ENCODE results near the gene CLEC1B. TPM values are rescaled to one million over a fixed set of nuclear protein-coding genes. Genes with fewer than 3 reads are reported as not detected.

CLEC1B gene
- total and polyA plus RNA-seq, 10 of the 15 experiments (the other 5 are each of a cell fraction or from before 2014, with no cell fraction given): not detected

DNA sequence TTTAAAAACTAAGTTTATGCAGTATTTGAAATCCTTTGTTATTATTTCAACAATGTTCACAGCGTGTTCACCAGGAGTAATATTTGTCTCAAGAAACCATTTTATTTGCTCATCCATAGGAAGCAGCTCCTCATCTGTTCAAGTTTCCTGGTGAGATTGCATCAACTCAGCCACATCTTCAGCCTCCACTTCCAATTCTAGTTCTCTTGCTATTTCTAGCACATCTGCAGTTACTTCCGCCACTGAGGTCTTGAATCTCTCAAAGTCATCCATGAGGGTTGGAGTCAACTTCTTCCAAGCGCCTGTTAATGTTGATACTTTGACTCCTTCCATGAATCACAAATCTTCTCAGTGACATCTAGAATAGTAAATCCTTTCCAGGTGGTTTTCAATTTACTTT is 49.6 kb upstream of the CLEC1B start:
- no peak for ATAC-seq
- ChIA-PET POLR2A (no interaction called here), RAD21 (ENCODE audit: unreplicated experiment) (no interaction called here), CTCF (interaction anchor here (0.7 kb wide), 1 partner anchor 50 kb away, joined by 3 read pairs; no protein-coding TSS in a partner anchor), SMC1A (ENCODE audit: uncharacterized antibody, unreplicated experiment) (interaction anchor here (0.7 to 1.0 kb wide), 2 partner anchors 112 to 174 kb away, joined by 3 read pairs; no protein-coding TSS in a partner anchor)
- no peak overlapping the region for H3K9ac ChIP-seq (ENCODE audit: control insufficient read depth, insufficient read depth, low read length)
- in situ Hi-C loops (cut with MboI) (no loop called here), intact Hi-C loops (cut with micrococcal nuclease; ENCODE audit: unreplicated experiment) (no loop called here)
- H3K27ac ChIP-seq (ENCODE audit: control insufficient read depth, insufficient read depth): no peak overlapping the region
- peaks cover 9% of the 10 kb centered on the region for H3K4me1 ChIP-seq (ENCODE audit: control insufficient read depth, insufficient read depth, low read length)
- no peak for FAIRE-seq
- H2AFZ ChIP-seq (ENCODE audit: control insufficient read depth, low read depth, low read length): no peak overlapping the region
- H3K4me3 ChIP-seq: no peak overlapping the region
- H4K20me1 ChIP-seq (ENCODE audit: control insufficient read depth, insufficient read depth): no peaks in the 10 kb centered on the region
- no peak for DNase-seq (ENCODE audit: low read depth, low spot score)
- WGBS (ENCODE audit: insufficient coverage, insufficient replicate concordance, low lambda C conversion rate, missing lambda C conversion rate): 12% methylated on average over 3 of the region's 3 CpGs
- no peak overlapping the region for H3K4me2 ChIP-seq (ENCODE audit: control insufficient read depth, insufficient read depth)
- no peaks in the 10 kb centered on the region for H3K36me3 ChIP-seq (ENCODE audit: control insufficient read depth in 2 of 2, insufficient read depth in 2 of 2, low read length in 1 of 2)
- BruUV-seq (replicated peaks): no TSS peak
- H3K27me3 ChIP-seq (replicated peaks in 1 of 2; ENCODE audit: control insufficient read depth in 2 of 2, insufficient read depth in 2 of 2, low read length in 1 of 2): no peaks in the 10 kb centered on the region
- no peaks in the 10 kb centered on the region for H3K79me2 ChIP-seq (ENCODE audit: control insufficient read depth, insufficient read depth, low read length)
- H3K9me3 ChIP-seq (replicated peaks; ENCODE audit: control insufficient read depth, insufficient read depth, low read length): no peaks in the 10 kb centered on the region
- no peak for TF ChIP-seq CBFB (IDR thresholded peaks at IDR 0.05; ENCODE audit: low read depth)
- no peak for TF ChIP-seq PAX8 (IDR thresholded peaks at IDR 0.05)
- TF ChIP-seq MLLT1 (IDR thresholded peaks at IDR 0.05): no peak
- TF ChIP-seq, protein P1, sequence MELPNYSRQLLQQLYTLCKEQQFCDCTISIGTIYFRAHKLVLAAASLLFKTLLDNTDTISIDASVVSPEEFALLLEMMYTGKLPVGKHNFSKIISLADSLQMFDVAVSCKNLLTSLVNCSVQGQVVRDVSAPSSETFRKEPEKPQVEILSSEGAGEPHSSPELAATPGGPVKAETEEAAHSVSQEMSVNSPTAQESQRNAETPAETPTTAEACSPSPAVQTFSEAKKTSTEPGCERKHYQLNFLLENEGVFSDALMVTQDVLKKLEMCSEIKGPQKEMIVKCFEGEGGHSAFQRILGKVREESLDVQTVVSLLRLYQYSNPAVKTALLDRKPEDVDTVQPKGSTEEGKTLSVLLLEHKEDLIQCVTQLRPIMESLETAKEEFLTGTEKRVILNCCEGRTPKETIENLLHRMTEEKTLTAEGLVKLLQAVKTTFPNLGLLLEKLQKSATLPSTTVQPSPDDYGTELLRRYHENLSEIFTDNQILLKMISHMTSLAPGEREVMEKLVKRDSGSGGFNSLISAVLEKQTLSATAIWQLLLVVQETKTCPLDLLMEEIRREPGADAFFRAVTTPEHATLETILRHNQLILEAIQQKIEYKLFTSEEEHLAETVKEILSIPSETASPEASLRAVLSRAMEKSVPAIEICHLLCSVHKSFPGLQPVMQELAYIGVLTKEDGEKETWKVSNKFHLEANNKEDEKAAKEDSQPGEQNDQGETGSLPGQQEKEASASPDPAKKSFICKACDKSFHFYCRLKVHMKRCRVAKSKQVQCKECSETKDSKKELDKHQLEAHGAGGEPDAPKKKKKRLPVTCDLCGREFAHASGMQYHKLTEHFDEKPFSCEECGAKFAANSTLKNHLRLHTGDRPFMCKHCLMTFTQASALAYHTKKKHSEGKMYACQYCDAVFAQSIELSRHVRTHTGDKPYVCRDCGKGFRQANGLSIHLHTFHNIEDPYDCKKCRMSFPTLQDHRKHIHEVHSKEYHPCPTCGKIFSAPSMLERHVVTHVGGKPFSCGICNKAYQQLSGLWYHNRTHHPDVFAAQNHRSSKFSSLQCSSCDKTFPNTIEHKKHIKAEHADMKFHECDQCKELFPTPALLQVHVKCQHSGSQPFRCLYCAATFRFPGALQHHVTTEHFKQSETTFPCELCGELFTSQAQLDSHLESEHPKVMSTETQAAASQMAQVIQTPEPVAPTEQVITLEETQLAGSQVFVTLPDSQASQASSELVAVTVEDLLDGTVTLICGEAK (IDR thresholded peaks at IDR 0.05; ENCODE audit: borderline replicate concordance): no peak
- no peak for TF ChIP-seq ZNF217 (IDR thresholded peaks at IDR 0.05)
- TF ChIP-seq HDGF (IDR thresholded peaks at IDR 0.05): no peak
- TF ChIP-seq, protein P2, sequence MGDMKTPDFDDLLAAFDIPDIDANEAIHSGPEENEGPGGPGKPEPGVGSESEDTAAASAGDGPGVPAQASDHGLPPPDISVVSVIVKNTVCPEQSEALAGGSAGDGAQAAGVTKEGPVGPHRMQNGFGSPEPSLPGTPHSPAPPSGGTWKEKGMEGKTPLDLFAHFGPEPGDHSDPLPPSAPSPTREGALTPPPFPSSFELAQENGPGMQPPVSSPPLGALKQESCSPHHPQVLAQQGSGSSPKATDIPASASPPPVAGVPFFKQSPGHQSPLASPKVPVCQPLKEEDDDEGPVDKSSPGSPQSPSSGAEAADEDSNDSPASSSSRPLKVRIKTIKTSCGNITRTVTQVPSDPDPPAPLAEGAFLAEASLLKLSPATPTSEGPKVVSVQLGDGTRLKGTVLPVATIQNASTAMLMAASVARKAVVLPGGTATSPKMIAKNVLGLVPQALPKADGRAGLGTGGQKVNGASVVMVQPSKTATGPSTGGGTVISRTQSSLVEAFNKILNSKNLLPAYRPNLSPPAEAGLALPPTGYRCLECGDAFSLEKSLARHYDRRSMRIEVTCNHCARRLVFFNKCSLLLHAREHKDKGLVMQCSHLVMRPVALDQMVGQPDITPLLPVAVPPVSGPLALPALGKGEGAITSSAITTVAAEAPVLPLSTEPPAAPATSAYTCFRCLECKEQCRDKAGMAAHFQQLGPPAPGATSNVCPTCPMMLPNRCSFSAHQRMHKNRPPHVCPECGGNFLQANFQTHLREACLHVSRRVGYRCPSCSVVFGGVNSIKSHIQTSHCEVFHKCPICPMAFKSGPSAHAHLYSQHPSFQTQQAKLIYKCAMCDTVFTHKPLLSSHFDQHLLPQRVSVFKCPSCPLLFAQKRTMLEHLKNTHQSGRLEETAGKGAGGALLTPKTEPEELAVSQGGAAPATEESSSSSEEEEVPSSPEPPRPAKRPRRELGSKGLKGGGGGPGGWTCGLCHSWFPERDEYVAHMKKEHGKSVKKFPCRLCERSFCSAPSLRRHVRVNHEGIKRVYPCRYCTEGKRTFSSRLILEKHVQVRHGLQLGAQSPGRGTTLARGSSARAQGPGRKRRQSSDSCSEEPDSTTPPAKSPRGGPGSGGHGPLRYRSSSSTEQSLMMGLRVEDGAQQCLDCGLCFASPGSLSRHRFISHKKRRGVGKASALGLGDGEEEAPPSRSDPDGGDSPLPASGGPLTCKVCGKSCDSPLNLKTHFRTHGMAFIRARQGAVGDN (IDR thresholded peaks at IDR 0.05): no peak
- TF ChIP-seq RAD51 (IDR thresholded peaks at IDR 0.05): no peak
- TF ChIP-seq LARP7 (IDR thresholded peaks at IDR 0.05): no peak
- no peak for TF ChIP-seq SMAD5 (IDR thresholded peaks at IDR 0.05; ENCODE audit: low read depth)
- no peak for TF ChIP-seq NFYA (IDR thresholded peaks at IDR 0.05; ENCODE audit: borderline replicate concordance, low read depth, low read length)
- TF ChIP-seq, protein P3, sequence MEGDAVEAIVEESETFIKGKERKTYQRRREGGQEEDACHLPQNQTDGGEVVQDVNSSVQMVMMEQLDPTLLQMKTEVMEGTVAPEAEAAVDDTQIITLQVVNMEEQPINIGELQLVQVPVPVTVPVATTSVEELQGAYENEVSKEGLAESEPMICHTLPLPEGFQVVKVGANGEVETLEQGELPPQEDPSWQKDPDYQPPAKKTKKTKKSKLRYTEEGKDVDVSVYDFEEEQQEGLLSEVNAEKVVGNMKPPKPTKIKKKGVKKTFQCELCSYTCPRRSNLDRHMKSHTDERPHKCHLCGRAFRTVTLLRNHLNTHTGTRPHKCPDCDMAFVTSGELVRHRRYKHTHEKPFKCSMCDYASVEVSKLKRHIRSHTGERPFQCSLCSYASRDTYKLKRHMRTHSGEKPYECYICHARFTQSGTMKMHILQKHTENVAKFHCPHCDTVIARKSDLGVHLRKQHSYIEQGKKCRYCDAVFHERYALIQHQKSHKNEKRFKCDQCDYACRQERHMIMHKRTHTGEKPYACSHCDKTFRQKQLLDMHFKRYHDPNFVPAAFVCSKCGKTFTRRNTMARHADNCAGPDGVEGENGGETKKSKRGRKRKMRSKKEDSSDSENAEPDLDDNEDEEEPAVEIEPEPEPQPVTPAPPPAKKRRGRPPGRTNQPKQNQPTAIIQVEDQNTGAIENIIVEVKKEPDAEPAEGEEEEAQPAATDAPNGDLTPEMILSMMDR (IDR thresholded peaks at IDR 0.05 in 2 of 3, conservative IDR thresholded peaks at IDR 0.05 in 1 of 3; ENCODE audit: control insufficient read depth in 2 of 3, extremely low read depth in 1 of 3, insufficient read depth in 1 of 3, low read depth in 3 of 3, low read length in 3 of 3): no peak
